ENCODE results near the gene DNAH1.

DNAH1 gene

DNA sequence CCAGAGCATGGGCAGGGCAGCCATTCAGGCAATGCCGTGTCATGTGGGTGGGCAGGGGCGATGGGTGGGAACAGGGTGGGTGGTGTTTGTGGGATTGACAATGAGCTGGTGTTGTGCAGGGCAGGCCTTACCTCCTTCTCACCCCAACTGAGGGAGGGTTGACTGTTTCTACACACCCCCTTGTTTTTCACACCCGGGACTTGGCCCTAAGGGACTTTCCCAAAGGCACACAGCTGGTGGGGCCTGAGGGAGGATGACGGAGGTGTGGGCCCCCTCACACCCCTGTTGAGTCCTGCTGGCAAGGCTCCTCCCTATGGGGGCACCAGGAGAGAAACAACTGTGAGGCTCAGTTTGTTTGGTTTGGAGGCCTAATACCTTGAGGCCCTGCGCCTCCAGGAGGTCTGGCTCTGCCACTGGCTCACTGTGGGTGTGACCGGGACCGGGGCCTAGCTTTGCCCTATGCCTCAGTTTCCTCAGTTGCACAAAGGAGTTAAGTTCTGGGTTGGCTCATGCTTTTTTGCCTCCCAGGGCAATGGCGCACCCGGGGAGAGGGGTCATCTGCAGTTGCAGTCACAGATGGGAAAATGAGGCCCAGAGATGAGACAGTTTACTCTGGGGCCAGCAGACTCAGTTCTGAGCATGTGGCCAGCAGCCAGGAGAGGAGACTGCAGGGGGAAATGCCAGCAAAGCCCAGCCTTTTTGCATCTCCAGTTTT, 5.1 kb upstream of the DNAH1 start:
- peak in 1 of 3 donors; percentile 13 for DNase-seq (ENCODE audit: low read depth in 2 of 3, low spot score in 1 of 3)

GRCh38 chr3:52311576-52312119, 4.5 kb upstream of the DNAH1 start:
- DNase-seq (ENCODE audit: low read depth in 2 of 3, low spot score in 1 of 3), result no peak

DNA sequence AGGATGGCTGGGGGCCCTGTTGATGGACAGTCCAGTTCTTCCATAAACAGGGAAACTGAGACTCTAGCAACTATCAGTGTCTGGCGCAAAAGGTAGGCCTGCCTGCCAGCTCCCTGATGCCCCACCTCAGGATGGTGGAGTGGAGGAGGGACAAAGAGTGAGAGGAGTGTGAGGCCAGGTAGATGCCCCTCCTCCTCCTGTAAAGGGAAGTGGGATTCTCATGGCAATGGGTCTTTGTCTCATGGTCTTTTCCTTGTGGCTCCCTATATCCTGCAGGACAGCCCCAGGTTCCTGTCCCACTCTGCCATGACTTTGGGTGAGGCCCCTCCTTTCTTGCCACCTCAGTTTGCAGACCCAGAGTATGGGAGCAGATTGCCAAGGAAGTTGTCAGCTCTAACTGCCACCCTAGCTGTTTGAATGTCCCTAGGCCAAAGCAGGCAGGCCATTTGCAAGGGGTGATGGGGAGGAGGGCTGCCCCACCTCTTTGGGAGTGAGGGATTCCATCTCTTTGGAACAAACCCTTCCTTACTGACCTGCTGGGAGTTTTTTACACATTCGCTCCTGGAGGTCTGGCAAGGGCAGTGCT, 2.8 kb upstream of the DNAH1 start:
- DNase-seq (ENCODE audit: low read depth in 2 of 3, low spot score in 1 of 3), result no peak

- DNase-seq (ENCODE audit: low read depth in 2 of 3, low spot score in 1 of 3), result no peak
These were observed 2.3 kb upstream of the DNAH1 start for GRCh38 chr3:52313774-52314188.

GRCh38 chr3:52314489-52314888, 1.6 kb upstream of the DNAH1 start:
- DNase-seq (ENCODE audit: low read depth in 2 of 3, low spot score in 1 of 3), result no peak

- DNase-seq (ENCODE audit: low read depth in 2 of 3, low spot score in 1 of 3), result no peak
These were observed 1.1 kb upstream of the DNAH1 start for GRCh38 chr3:52315006-52315405.

DNA sequence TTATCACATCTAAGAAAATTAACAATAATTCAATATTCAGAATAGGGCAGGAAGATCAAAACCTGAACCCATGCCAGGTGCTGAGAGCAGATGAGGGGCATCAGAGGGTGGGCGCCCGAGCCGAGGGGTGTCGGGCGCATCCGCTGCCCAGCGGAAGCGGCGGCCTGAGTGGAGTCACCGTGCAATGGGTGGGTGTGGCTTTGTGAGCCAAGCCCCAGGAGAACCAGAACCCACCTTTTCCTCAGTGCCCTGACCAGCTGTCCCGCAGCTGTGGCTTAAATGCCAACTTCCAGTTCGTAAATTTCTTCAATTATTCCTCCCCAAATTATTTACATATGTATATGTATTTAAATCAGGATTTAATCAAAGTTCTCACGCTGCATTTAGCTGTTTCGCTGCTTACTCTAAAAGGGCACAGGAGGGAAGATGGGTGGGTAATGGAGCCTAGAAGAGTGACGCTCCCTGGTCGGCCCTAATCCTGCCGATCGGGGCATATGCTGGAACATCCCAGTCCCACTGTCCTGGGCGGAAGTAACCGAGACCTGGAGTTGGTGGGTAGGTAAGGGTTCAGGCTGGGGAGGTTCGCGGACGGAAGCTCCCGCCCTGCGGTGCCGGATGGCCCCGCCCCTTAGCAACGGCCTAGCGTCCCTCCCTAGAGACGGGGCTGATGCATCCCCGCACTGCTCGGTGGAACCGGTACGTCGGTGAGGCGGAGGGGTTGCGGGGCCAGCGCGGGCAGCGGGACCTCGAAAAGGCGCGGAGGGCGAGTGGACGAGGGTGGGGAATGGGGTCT, 1.3 kb downstream of the DNAH1 start:
- peak; percentile 37 to 54 (median 46) for DNase-seq (ENCODE audit: low read depth in 2 of 3, low spot score in 1 of 3)

- DNase-seq (ENCODE audit: low read depth in 2 of 3, low spot score in 1 of 3), result no peak
These were observed 2.2 kb downstream of the DNAH1 start for GRCh38 chr3:52318186-52318816.

GRCh38 chr3:52319921-52320595, 3.9 kb downstream of the DNAH1 start:
- DNase-seq (ENCODE audit: low read depth in 2 of 3, low spot score in 1 of 3), result no peak

DNA sequence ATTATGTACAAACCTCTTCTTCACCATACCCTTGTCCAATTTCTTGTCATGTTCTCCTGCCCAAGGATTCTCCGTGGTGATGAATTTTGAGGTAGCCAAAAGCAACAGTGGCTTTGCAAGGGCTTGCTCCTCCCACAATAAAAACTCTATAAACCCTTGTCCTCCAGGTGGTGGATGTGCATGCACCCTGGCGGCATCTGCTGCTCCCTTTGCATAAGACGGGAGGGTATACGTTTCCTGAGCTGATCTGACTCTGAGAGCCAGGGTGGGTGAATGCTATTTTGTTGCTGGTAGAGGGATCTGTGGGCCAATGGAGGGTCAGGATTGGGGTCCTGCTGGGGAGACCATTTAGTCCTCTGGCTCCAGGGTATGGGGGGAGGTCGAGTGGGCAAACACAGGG, 5.4 kb downstream of the DNAH1 start:
- DNase-seq (ENCODE audit: low read depth in 2 of 3, low spot score in 1 of 3), result no peak

- DNase-seq (ENCODE audit: low read depth in 2 of 3, low spot score in 1 of 3), result no peak
These were observed 6.3 kb downstream of the DNAH1 start for GRCh38 chr3:52322466-52322865.

GRCh38 chr3:52323526-52324295, 7.6 kb downstream of the DNAH1 start:
- DNase-seq (ENCODE audit: low read depth in 2 of 3, low spot score in 1 of 3), result no peak

DNA sequence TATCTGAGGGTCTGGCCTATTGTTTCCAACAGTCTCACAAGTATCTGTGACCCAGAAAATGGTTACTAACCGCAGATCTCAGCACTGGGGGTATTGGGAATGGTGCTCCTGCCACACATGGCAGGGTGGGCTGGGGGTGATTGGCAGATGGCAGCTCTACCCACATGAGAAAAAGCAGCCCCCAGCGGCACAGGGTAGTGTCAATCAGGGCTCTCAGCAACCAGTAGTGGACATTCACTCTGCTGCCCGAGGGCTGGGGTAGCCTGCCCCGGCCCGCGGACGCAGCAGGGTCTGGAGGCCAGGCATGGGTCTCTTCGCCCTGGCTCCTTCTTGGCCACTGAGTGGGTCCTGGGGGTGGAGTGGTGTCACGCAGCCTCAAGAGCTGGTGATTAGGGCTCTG, 8.6 kb downstream of the DNAH1 start:
- DNase-seq (ENCODE audit: low read depth in 2 of 3, low spot score in 1 of 3), result no peak

GRCh38 chr3:52325686-52326085, 9.6 kb downstream of the DNAH1 start:
- no peak for DNase-seq (ENCODE audit: low read depth in 2 of 3, low spot score in 1 of 3)

DNA sequence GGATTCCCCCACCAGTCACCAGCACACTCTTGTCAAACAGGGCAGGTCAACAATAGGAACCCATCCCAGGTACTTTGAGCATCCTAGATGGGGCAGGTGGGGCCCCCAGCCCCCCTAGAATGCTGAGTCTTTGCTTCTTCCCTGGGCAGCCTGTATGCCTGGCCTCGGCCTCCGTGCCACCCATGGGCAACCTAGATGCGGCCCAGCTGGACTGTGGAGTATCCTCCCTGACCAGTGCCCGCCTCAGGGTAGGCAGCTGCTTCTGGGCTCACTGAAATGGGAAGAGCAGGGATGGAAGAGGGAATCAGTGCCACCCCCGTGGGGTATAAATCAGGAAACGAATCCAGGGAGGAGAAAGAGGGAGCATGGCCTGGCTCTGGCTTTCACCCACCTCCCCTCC, 10.9 kb downstream of the DNAH1 start:
- no peak for DNase-seq (ENCODE audit: low read depth in 2 of 3, low spot score in 1 of 3)

- no peak for DNase-seq (ENCODE audit: low read depth in 2 of 3, low spot score in 1 of 3)
These were observed 11.6 kb downstream of the DNAH1 start for GRCh38 chr3:52327486-52328290.

- DNase-seq (ENCODE audit: low read depth in 2 of 3, low spot score in 1 of 3), result no peak
These were observed 12.5 kb downstream of the DNAH1 start for GRCh38 chr3:52328536-52329080.

DNA sequence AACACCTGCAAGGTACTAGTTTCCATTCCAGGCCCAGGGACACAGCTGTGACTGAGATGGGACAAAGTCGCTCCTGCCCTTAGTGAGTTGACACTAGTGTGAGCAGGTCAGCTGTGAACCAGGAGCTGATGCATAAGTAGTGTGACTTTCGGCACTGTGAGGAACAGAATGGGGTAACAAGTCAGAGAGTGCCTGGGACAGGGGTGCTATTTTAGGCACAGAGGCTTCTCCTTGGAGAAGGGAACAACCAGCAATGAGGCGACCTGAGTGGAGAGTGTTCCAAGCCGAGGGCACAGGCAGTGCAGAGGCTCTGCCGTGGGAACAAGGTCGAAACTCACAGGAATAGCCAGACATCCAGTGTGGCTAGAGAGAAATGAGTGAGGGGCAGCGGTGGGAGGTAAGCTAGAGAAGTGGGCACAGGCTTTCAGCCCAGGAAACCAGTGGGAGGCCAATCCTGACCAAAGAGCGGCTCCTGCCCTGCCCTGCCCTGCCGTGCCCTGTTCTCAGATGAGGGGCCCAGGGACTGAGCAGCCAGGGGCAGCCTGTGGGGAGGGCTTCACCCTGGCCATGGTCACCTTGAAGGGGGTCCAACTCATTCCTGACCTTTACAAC, 14.2 kb downstream of the DNAH1 start:
- DNase-seq (ENCODE audit: low read depth in 2 of 3, low spot score in 1 of 3), result no peak

DNA sequence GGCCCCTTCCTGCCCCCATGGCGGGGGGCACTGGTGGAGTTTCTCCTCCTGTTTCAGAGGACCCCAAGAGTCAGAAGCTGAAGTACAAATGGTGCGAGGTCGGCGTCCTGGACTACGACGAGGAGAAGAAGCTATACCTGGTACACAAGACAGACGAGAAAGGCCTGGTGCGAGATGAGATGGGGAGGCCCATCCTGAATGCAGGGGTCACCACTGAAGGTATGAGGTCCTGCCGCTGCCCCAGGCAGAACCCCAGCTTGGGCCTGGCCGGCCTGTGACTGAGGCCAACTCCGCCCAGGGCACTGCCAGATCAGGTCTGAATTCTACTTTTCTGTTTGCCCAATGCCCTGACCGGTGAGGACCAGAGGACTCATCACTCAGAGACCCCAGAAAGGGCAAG, 15.0 kb downstream of the DNAH1 start:
- DNase-seq (ENCODE audit: low read depth in 2 of 3, low spot score in 1 of 3), result no peak

Data from stimulated activated CD4-positive, alpha-beta T cell treated with anti-CD3 and anti-CD28 coated beads, Interleukin-12 subunit alpha, Interleukin-12 subunit beta, amount 100 ng/mL, for 48 hours (primary cell).